Left lung (tissue), 10 donors: ENCODE measurements around the gene SLC9A1. TPM values are rescaled to one million over a fixed set of nuclear protein-coding genes. Genes with fewer than 3 reads are reported as not detected.

ENCODE experiments used
- ATAC-seq: fragments of 200-7000 bp; cut with Tn5 transposase; one replicate; pipeline ENCODE4 v1.9.1; 2020; ENCODE audit warnings: moderate library complexity
- DNase-seq, 4 donors: peaks; one replicate each; pipeline ENCODE4 v3.0.0-alpha.2; 2013 to 2020
- H3K27ac ChIP-seq, 2 donors: fragments of 200-600 bp; sonication (generic) in 1 of 2; one replicate each; pipeline versions ENCODE4 v1.5.0 to v1.8.0; 2020 to 2021
- H3K27me3 ChIP-seq, 2 donors: fragments of 200-600 bp; sonication (generic) in 1 of 2; one replicate each; pipeline versions ENCODE4 v1.5.0 to v1.8.0; 2020 to 2021
- H3K36me3 ChIP-seq, 2 donors: fragments of 200-600 bp; sonication (generic) in 1 of 2; one replicate each; pipeline versions ENCODE4 v1.5.0 to v1.8.0; 2020 to 2021
- H3K4me1 ChIP-seq, 2 donors: fragments of 200-600 bp; one replicate each; pipeline ENCODE4 v1.8.0; 2021
- H3K4me3 ChIP-seq, 2 donors: fragments of 200-600 bp; sonication (generic) in 1 of 2; one replicate each; pipeline versions ENCODE4 v1.5.0 to v1.8.0; 2020 to 2021; ENCODE audit warnings: mild to moderate bottlenecking in 1 of 2
- H3K9me3 ChIP-seq, 2 donors: fragments of 200-600 bp; sonication (generic) in 1 of 2; one replicate each; pipeline versions ENCODE4 v1.5.0 to v1.8.0; 2020 to 2021
- intact Hi-C, 2 donors: fragments of 100-400 bp; cut with DNase I; formaldehyde crosslinking; loops; one replicate each; pipeline versions ENCODE4 v1.11.2 to v1.14.2; 2022
- polyA plus RNA-seq, 6 donors: library from polyadenylated mRNA; unstranded; fragments of 120-200 nt; gene quantifications; one replicate each; pipeline ENCODE4 v1.2.1, GENCODE V29; 2013; ENCODE audit not compliant: insufficient read length in 6 of 6
- total RNA-seq, 2 donors: library from RNA; stranded (reverse); fragmentation: NEBNext Ultra II Directional; extraction: Animal tissue kit (Norgen Biotek cat#: 25700); gene quantifications; one replicate each; pipeline ENCODE4 v1.2.1, GENCODE V29; 2021
- TF ChIP-seq, protein P1 (sequence below), 2 donors: fragments of 200-600 bp; sonication (generic) in 1 of 2; IDR thresholded peaks; one replicate each; pipeline versions ENCODE4 v1.5.0 to v1.8.0; 2021; ENCODE audit warnings: antibody characterized with exemption in 2 of 2
- donor health status: DM: no; HTN: yes; CAD: no.
- donor health status: DM: no; HTN: no; CAD: no.

The SLC9A1 gene
- total and polyA plus RNA-seq, 8 donors = 16.0 to 63.8 (median 20.4) TPM

GRCh38 chr1:27133991-27134390, 20.9 kb downstream of the SLC9A1 start:
- peak; percentile 17 for ATAC-seq
- intact Hi-C loops = no loop called here
- peak overlapping the region in 1 of 2 donors; percentile 63 for H3K27ac ChIP-seq

GRCh38 chr1:27133158-27133557, 21.8 kb downstream of the SLC9A1 start:
- no peaks in the 10 kb centered on the region for H3K36me3 ChIP-seq
- TF ChIP-seq, protein P1, sequence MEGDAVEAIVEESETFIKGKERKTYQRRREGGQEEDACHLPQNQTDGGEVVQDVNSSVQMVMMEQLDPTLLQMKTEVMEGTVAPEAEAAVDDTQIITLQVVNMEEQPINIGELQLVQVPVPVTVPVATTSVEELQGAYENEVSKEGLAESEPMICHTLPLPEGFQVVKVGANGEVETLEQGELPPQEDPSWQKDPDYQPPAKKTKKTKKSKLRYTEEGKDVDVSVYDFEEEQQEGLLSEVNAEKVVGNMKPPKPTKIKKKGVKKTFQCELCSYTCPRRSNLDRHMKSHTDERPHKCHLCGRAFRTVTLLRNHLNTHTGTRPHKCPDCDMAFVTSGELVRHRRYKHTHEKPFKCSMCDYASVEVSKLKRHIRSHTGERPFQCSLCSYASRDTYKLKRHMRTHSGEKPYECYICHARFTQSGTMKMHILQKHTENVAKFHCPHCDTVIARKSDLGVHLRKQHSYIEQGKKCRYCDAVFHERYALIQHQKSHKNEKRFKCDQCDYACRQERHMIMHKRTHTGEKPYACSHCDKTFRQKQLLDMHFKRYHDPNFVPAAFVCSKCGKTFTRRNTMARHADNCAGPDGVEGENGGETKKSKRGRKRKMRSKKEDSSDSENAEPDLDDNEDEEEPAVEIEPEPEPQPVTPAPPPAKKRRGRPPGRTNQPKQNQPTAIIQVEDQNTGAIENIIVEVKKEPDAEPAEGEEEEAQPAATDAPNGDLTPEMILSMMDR (IDR thresholded peaks at IDR 0.05) = no peak
- no peak for DNase-seq
- intact Hi-C loops = no loop called here
- no peaks in the 10 kb centered on the region for H3K9me3 ChIP-seq
- no peaks in the 10 kb centered on the region for H3K27me3 ChIP-seq
- H3K4me1 ChIP-seq = peaks cover 15 to 65% of the 10 kb centered on the region in 2 donors
- H3K27ac ChIP-seq = no peak overlapping the region
- no peak overlapping the region for H3K4me3 ChIP-seq
- ATAC-seq = no peak

More at GRCh38 chr1:27133991-27134390, 20.9 kb downstream of the SLC9A1 start:
- Histone ChIP-seq H3K4me3 (no peak overlapping the region), H3K27me3 (no peaks in the 10 kb centered on the region), H3K36me3 (no peaks in the 10 kb centered on the region), H3K9me3 (no peaks in the 10 kb centered on the region), H3K4me1 (peaks cover 15 to 73% of the 10 kb centered on the region in 2 donors)
- no peak for DNase-seq
- TF ChIP-seq, protein P1 (IDR thresholded peaks at IDR 0.05) = no peak

DNA sequence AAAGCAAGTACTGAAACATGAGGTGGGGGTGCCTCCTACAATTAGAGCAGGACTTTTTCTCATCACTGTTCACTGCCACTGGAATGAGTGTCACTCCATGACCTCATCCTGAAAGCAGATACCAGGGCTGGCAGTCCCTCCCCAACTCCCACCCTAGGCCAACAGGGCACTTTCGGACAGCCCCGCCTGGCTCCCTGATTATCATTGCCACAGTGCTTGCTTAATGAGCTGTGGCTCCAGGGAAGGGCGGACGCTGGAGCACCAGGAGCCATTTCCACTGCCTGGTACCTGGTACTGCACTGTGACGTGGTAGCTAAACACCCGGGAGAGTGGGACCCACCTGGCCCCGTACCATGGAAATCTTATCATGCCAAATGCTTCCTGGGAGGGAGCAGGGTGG, 22.3 kb downstream of the SLC9A1 start:
- Histone ChIP-seq H3K36me3 (peaks cover 0 to 4% of the 10 kb centered on the region in 2 donors), H3K4me3 (no peak overlapping the region), H3K27ac (no peak overlapping the region), H3K4me1 (peaks cover 13 to 60% of the 10 kb centered on the region in 2 donors), H3K9me3 (no peaks in the 10 kb centered on the region), H3K27me3 (no peaks in the 10 kb centered on the region)
- no peak for ATAC-seq
- TF ChIP-seq, protein P1 (IDR thresholded peaks at IDR 0.05) = no peak
- intact Hi-C loops = no loop called here
- no peak for DNase-seq

DNA sequence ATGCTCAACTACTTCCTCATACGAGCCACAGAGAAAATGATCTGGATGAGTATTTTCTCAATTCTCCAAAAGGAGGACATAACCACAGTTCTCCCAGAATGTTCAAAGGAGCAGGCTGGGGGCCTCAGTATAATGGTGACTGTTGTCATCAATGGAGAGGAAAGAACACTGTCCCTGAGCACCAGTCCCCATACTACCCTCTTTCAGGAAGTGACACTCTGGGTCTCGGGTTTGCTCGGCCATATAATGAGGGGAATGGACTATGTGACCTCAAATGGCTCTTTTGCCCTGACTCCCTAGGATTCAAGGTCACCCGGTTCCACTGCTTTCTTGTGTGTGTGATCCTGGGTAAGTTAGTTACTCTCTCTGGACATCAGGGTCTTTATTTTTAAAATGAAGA, 22.8 kb downstream of the SLC9A1 start:
- no peaks in the 10 kb centered on the region for H3K9me3 ChIP-seq
- peak overlapping the region in 1 of 2 donors; percentile 8 for H3K27ac ChIP-seq
- no peaks in the 10 kb centered on the region for H3K27me3 ChIP-seq
- H3K4me3 ChIP-seq = no peak overlapping the region
- peaks cover 0 to 7% of the 10 kb centered on the region in 2 donors for H3K36me3 ChIP-seq
- ATAC-seq (no peak), DNase-seq (no peak)
- TF ChIP-seq, protein P1 (IDR thresholded peaks at IDR 0.05) = no peak
- H3K4me1 ChIP-seq = peaks cover 11 to 55% of the 10 kb centered on the region in 2 donors
- intact Hi-C loops = no loop called here

DNA sequence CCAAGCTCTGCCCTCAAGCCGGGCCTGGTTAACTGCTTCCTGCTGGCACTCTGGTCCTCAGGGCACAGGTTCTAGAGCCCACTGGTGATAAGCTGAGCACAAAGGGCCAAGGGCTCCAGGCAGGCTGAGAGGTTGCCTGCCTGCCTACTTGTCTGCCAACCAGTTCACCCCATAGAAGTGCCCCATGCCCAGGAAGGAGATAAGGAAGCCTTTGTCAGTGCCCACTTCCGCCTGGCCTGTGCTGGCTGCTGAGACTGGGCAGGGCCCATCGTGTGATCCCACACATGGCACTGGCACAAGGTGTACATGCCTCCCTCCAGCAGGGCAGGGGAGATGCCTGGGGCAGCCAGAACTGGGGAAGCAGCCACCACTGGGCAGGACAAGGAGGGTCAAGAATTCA, 24.1 kb downstream of the SLC9A1 start:
- H3K36me3 ChIP-seq = peaks cover 0 to 7% of the 10 kb centered on the region in 2 donors
- H3K9me3 ChIP-seq = no peaks in the 10 kb centered on the region
- no peak overlapping the region for H3K4me3 ChIP-seq
- DNase-seq (no peak), ATAC-seq (peak; percentile 57)
- H3K27me3 ChIP-seq = no peaks in the 10 kb centered on the region
- H3K27ac ChIP-seq = no peak overlapping the region
- TF ChIP-seq, protein P1 (IDR thresholded peaks at IDR 0.05) = no peak
- peaks cover 0 to 45% of the 10 kb centered on the region in 2 donors for H3K4me1 ChIP-seq
- intact Hi-C loops = no loop called here
